Measurements from ENCODE around the gene SRCAP. TPM values are rescaled to one million over a fixed set of nuclear protein-coding genes. Genes with fewer than 3 reads are reported as not detected.

Gene SRCAP
- total RNA-seq, 5 donors from 2014 or later (not counting 1 experiment from before 2014, with no cell fraction given): 82.8 to 124 (median 114) TPM

DNA sequence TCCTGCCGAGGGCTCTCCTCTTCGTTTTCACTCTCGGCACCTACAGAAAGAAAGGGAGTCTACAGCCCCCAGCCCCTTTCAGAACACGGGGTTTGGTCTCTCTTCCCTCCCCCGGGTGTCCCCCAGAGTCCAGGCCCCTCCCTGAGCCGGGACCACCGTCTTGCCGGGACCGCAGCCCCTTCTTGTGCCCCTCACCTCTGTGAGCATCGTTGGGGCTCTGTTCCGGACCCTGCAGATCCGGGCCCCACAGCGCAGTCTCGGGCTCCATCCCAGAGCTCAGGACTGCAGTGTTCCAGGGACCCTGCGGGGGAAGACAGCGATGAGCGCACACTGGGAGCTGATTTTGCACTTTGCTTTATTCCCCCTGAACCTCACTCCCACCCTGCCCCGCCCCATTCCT, 85.2 kb downstream of the SRCAP start:
- no peak for ATAC-seq (replicated peaks in 1 of 4)
- Mint-ChIP-seq H3K9me3 (no peaks in the 10 kb centered on the region), H3K27ac (no peak overlapping the region), H3K36me3 (peaks cover 8% of the 10 kb centered on the region), H3K4me1 (peaks cover 18 to 20% (median 18%) of the 10 kb centered on the region in 3 donors), H3K4me3 (no peak overlapping the region), H3K27me3 (peaks cover 0 to 24% of the 10 kb centered on the region in 2 donors)
- Histone ChIP-seq H3K9me3 (no peaks in the 10 kb centered on the region), H3K36me3 (ENCODE audit: control insufficient read depth in 2 of 2, extremely low read depth in 1 of 2, insufficient read depth in 1 of 2, low read length in 1 of 2) (peaks cover 0 to 6% of the 10 kb centered on the region in 2 donors), H3K4me1 (ENCODE audit: control insufficient read depth in 1 of 2, extremely low read depth in 1 of 2, insufficient read depth in 2 of 2, low read length in 2 of 2) (peaks cover 2 to 19% of the 10 kb centered on the region in 2 experiments), H3K27ac (ENCODE audit: low read length) (no peak overlapping the region), H3K27me3 (replicated peaks in 1 of 2; ENCODE audit: control insufficient read depth in 2 of 2, extremely low read depth in 1 of 2, insufficient read depth in 2 of 2, low read length in 1 of 2) (peaks cover 0 to 38% of the 10 kb centered on the region in 2 experiments), H3K4me3 (ENCODE audit: control insufficient read depth in 1 of 2, extremely low read depth in 1 of 2, low read length in 1 of 2) (no peak overlapping the region)
- ChIA-PET CTCF (no interaction called here), POLR2A (no interaction called here)
- DNase-seq: no peak
- WGBS (ENCODE audit: insufficient coverage): 95% methylated on average over 15 of the region's 18 CpGs

DNA sequence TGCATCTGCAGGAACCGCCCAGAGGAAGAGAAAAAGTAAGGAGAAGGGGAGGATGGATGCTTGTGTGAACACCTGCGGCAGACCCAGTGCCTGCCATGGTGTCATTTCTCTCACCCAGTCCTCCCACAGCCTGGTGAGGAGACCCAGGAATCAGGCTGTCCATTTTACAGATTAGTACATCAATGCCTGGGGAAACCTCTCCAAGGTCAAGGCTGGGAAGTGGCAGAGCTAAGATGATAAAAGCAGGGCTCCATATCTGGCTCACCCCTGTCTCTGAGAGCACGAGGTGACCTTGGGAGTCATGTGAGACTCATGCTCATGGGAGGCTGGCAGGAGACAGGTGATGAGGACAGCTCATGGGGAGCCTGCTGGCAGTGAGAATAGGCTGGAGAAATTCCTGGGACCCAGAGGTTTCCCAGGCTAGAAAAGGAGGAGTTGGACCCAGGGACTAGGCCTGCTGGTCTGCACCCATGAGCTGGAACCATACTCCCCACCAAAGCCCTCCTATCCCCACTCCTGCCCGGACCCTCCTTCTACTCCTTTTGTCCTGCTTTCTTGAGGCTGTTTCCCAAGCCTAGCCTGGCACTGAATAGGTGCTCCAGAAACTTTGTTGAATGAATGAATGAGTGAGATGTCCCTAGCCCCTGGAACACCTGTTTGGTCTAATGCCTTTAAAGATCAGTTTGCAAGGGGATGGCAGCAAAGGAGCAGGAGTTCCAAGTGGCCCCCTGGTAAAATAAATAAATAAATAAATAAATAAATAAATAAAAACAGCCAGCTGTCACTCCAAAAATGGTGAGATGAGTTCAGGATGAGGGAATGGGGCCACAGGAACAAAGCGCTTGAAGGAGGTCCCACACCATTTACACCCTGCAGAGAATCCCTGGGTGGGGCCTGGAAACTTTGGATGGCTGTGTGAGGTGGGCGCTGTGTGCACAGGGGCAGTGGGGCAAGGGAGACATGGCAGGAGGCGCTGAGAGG, 86.4 kb downstream of the SRCAP start:
- H3K4me1 Mint-ChIP-seq: peaks cover 18 to 20% (median 18%) of the 10 kb centered on the region in 3 donors
- Histone ChIP-seq H3K4me3 (ENCODE audit: control insufficient read depth in 1 of 2, extremely low read depth in 1 of 2, low read length in 1 of 2) (no peak overlapping the region), H3K27ac (ENCODE audit: low read length) (no peak overlapping the region), H3K27me3 (replicated peaks in 1 of 2; ENCODE audit: control insufficient read depth in 2 of 2, extremely low read depth in 1 of 2, insufficient read depth in 2 of 2, low read length in 1 of 2) (peaks cover 0 to 39% of the 10 kb centered on the region in 2 experiments), H3K9me3 (no peaks in the 10 kb centered on the region), H3K4me1 (ENCODE audit: control insufficient read depth in 1 of 2, extremely low read depth in 1 of 2, insufficient read depth in 2 of 2, low read length in 2 of 2) (peaks cover 2 to 19% of the 10 kb centered on the region in 2 experiments), H3K36me3 (ENCODE audit: control insufficient read depth in 2 of 2, extremely low read depth in 1 of 2, insufficient read depth in 1 of 2, low read length in 1 of 2) (peaks cover 0 to 6% of the 10 kb centered on the region in 2 donors)
- H3K27me3 Mint-ChIP-seq: peaks cover 0 to 24% of the 10 kb centered on the region in 2 donors
- WGBS (ENCODE audit: insufficient coverage): 79% methylated on average over 3 of the region's 7 CpGs
- ChIA-PET CTCF (no interaction called here), POLR2A (interaction anchor here in 1 of 2 donors (0.6 kb wide), 1 partner anchor 11 kb away, joined by 3 read pairs; no protein-coding TSS in a partner anchor)
- no peaks in the 10 kb centered on the region for H3K9me3 Mint-ChIP-seq
- DNase-seq: no peak
- peak overlapping the region; percentile 66 to 85 (median 73) for H3K4me3 Mint-ChIP-seq
- H3K36me3 Mint-ChIP-seq: peaks cover 8% of the 10 kb centered on the region
- H3K27ac Mint-ChIP-seq: peak overlapping the region in 1 of 2 donors; percentile 66
- no peak for ATAC-seq (replicated peaks in 1 of 4)

DNA sequence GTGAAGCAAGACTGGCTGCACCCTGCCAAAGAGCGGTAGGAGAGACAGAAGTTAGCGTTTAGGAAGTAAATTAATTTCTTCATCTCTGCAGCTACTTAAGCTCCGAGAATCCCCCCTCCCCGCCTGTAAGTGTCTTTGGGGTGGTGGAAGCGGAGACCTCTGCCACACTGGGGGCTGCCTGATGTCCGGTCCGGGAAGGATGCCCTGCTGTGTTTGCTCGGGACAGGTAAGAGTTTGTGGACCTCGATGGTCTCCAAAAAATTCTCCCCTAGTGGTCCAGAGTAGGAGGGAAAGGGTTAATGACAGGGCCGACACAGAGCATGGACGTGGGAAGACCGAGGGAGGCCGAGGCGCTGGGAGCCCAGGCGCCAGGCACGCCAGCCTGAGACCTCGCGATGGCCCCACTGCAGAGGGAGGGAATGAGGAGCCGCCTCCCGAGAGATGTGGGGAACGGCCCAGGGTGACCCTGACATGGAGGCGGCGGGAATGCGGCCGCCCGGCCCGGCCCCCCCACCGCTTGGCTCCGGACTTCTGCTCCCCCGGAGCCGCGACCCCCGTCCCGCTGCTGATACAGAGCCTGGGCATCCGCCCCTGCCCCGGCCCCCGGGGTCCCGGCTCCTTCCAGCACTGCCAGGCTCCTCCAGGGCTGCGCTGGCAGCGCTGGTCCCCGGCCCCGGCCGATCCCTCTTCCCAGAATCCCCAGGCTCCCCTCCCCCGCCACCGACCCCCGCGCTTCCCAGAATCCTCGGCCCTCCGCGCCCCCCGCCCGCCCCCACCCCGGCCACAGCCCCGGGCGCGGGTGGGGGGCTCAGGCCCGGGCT, 87.4 kb downstream of the SRCAP start:
- ATAC-seq (replicated peaks in 1 of 4): peak; percentile 56 to 69 (median 58)
- Histone ChIP-seq H3K27me3 (replicated peaks in 1 of 2; ENCODE audit: control insufficient read depth in 2 of 2, extremely low read depth in 1 of 2, insufficient read depth in 2 of 2, low read length in 1 of 2) (peaks cover 0 to 46% of the 10 kb centered on the region in 2 experiments), H3K9me3 (no peaks in the 10 kb centered on the region), H3K4me3 (ENCODE audit: control insufficient read depth in 1 of 2, extremely low read depth in 1 of 2, low read length in 1 of 2) (peak overlapping the region; percentile 80 to 100), H3K27ac (ENCODE audit: low read length) (no peak overlapping the region), H3K36me3 (ENCODE audit: control insufficient read depth in 2 of 2, extremely low read depth in 1 of 2, insufficient read depth in 1 of 2, low read length in 1 of 2) (peaks cover 0 to 6% of the 10 kb centered on the region in 2 donors), H3K4me1 (ENCODE audit: control insufficient read depth in 1 of 2, extremely low read depth in 1 of 2, insufficient read depth in 2 of 2, low read length in 2 of 2) (peaks cover 2 to 19% of the 10 kb centered on the region in 2 experiments)
- Mint-ChIP-seq H3K36me3 (peaks cover 8% of the 10 kb centered on the region), H3K4me1 (peaks cover 18 to 20% (median 18%) of the 10 kb centered on the region in 3 donors), H3K4me3 (peak overlapping the region; percentile 66 to 85 (median 73)), H3K9me3 (no peaks in the 10 kb centered on the region), H3K27me3 (peaks cover 0 to 24% of the 10 kb centered on the region in 2 donors), H3K27ac (peak overlapping the region in 1 of 2 donors; percentile 22)
- WGBS (ENCODE audit: insufficient coverage): 5% methylated on average over 33 of the region's 57 CpGs
- ChIA-PET CTCF (no interaction called here), POLR2A (no interaction called here)
- DNase-seq: peak in 1 of 35 experiments; percentile 14

DNA sequence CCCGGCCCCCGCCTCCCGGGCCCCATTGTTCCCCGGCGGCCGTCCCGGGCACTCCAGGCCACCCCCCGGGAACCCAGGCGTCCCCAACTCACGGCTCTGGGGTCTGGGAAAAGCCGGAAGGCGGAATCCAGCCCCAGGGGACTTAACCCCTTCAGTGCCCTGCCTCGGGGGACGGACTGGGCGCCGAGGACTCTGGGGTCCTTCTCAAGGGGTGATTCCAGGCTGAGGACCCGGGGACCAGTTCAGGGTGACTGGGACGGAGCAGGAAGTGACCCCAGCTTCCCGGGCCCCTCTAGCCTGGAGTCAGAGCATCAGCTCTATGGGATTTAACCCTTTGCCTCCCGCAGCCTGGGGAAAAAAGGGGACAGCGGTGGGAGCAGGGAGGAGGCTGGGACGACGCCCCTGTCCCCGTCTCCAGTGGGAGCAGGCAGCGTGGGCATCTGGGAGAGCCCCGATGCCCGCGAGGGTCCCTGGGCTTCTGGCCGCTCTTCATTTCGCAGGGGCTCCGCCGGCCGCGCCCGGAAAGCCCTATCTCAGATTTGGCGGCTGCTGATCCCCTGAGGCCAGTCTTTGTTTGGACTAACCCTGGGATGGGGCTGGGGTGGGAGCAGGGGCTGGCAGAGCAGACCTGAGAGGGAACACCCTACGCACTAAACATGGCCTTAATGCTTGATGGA, 88.1 kb downstream of the SRCAP start, which contains the start of gene ZNF629:
Gene ZNF629, minus strand, starts transcription at position 270 of the 677 bp plus-strand sequence. CDS start 2,723 bp downstream, outside the sequence.
- no peak within 1 kb of the TSS for H3K27ac ChIP-seq (ENCODE audit: low read length)
- peaks cover 18 to 20% (median 18%) of the 10 kb centered on the region in 3 donors for H3K4me1 Mint-ChIP-seq
- CTCF ChIA-PET: no interaction called here
- POLR2A ChIA-PET: no interaction called here
- H3K4me1 ChIP-seq (ENCODE audit: control insufficient read depth in 1 of 2, extremely low read depth in 1 of 2, insufficient read depth in 2 of 2, low read length in 2 of 2): peaks cover 2 to 19% of the 10 kb centered on the region in 2 experiments
- H3K27me3 Mint-ChIP-seq: peaks cover 0 to 24% of the 10 kb centered on the region in 2 donors
- 3% methylated on average over 34 of the region's 37 CpGs for WGBS (ENCODE audit: insufficient coverage)
- peaks cover 0 to 46% of the 10 kb centered on the region in 2 experiments for H3K27me3 ChIP-seq (replicated peaks in 1 of 2; ENCODE audit: control insufficient read depth in 2 of 2, extremely low read depth in 1 of 2, insufficient read depth in 2 of 2, low read length in 1 of 2)
- peak within 1 kb of the TSS; percentile 80 to 100 for H3K4me3 ChIP-seq (ENCODE audit: control insufficient read depth in 1 of 2, extremely low read depth in 1 of 2, low read length in 1 of 2)
- no peaks in the 10 kb centered on the region for H3K9me3 ChIP-seq
- DNase-seq: peak in 6 of 35 experiments; percentile 14 to 48 (median 24)
- peaks cover 8% of the 10 kb centered on the region for H3K36me3 Mint-ChIP-seq
- no peaks in the 10 kb centered on the region for H3K9me3 Mint-ChIP-seq
- H3K4me3 Mint-ChIP-seq: peak within 1 kb of the TSS; percentile 82 to 85 (median 82)
- H3K36me3 ChIP-seq (ENCODE audit: control insufficient read depth in 2 of 2, extremely low read depth in 1 of 2, insufficient read depth in 1 of 2, low read length in 1 of 2): peaks cover 0 to 6% of the 10 kb centered on the region in 2 donors
- peak; percentile 52 to 66 (median 62) for ATAC-seq (replicated peaks in 1 of 4)
- H3K27ac Mint-ChIP-seq: peak within 1 kb of the TSS in 1 of 2 donors; percentile 39

DNA sequence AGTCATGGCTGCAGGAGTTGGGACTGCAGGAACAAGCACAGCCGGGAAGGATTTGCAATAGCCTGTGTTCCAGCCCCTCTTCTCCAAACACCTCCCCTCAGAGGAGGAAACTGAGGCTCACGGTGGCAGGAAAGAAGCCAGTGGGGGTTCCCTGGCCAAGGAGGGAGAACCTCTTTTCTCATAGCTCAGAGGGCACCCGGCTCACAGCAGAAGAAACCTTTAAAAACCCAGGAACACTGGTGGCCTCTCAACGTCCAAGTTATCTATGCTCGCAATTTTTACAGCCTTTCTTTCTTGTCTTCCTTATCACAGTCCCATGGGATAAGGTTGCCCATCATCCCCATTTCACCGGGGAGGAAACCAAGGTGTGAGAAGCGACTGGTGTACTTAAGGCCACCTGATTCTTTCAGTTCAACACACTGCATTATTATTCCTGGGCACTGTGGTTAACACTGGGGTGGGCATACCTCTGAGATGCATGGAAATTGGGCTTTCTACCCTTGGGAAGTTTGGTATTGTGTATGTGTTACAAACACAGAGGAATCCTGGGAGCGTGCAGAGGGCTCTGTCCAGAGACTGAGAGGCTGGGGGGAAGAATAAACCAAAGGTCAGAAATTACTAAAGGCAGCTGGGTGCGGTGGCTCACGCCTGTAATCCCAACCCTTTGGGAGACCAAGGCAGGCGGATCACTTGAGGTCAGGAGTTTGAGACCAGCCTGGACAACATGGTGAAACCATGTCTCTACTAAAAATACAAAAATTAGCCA, 88.8 kb downstream of the SRCAP start:
- DNase-seq (no peak), ATAC-seq (replicated peaks in 1 of 4) (no peak)
- H3K36me3 Mint-ChIP-seq: peaks cover 8% of the 10 kb centered on the region
- H3K27me3 ChIP-seq (replicated peaks in 1 of 2; ENCODE audit: control insufficient read depth in 2 of 2, extremely low read depth in 1 of 2, insufficient read depth in 2 of 2, low read length in 1 of 2): peaks cover 0 to 45% of the 10 kb centered on the region in 2 experiments
- peak overlapping the region in 1 of 2 donors; percentile 39 for H3K27ac Mint-ChIP-seq
- peaks cover 0 to 2% of the 10 kb centered on the region in 2 donors for H3K36me3 ChIP-seq (ENCODE audit: control insufficient read depth in 2 of 2, extremely low read depth in 1 of 2, insufficient read depth in 1 of 2, low read length in 1 of 2)
- H3K9me3 ChIP-seq: no peaks in the 10 kb centered on the region
- peaks cover 18 to 20% (median 18%) of the 10 kb centered on the region in 3 donors for H3K4me1 Mint-ChIP-seq
- ChIA-PET CTCF (no interaction called here), POLR2A (no interaction called here)
- 85% methylated on average over 6 of the region's 11 CpGs for whole genome bisulfite sequencing (ENCODE audit: insufficient coverage)
- no peaks in the 10 kb centered on the region for H3K9me3 Mint-ChIP-seq
- peak overlapping the region; percentile 80 to 100 for H3K4me3 ChIP-seq (ENCODE audit: control insufficient read depth in 1 of 2, extremely low read depth in 1 of 2, low read length in 1 of 2)
- H3K27ac ChIP-seq (ENCODE audit: low read length): no peak overlapping the region
- peak overlapping the region; percentile 82 to 85 (median 82) for H3K4me3 Mint-ChIP-seq
- H3K4me1 ChIP-seq (ENCODE audit: control insufficient read depth in 1 of 2, extremely low read depth in 1 of 2, insufficient read depth in 2 of 2, low read length in 2 of 2): peaks cover 2 to 19% of the 10 kb centered on the region in 2 experiments
- peaks cover 0 to 24% of the 10 kb centered on the region in 2 donors for H3K27me3 Mint-ChIP-seq
